ENCODE measurements around the gene SDSL. TPM values are rescaled to one million over a fixed set of nuclear protein-coding genes. Genes with fewer than 3 reads are reported as not detected.
A peak's percentile ranks its signal among the peaks of the same experiment; 100 is the strongest.

SDSL gene
- total and polyA plus RNA-seq, 5 donors from 2014 or later, result 1.8 TPM; not detected in 4

DNA sequence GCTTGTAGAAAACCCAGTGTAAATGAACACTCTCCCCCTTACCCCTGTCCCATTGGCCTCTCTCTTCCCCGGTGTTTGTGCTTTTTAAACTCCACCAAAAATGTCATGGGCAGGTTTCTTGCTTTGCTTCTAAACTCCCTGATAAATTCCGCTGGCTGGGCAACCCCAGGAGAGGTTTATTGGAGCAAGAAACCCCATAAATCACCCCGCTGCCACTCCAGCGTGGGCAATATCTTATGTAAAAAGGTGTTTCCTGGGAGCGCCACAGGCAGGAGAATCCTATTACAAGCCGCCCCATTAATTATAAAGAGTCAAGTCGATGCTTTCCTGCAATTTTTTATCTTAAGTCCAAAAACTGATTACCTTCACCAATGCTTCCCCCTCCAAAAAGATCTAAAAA, 26.7 kb downstream of the SDSL start:
- Histone ChIP-seq H3K4me3 (ENCODE audit: low read depth, low read length) (no peak overlapping the region), H3K27ac (ENCODE audit: insufficient read depth, low read length, poor library complexity, severe bottlenecking) (no peak overlapping the region), H3K4me1 (ENCODE audit: control insufficient read depth, insufficient read depth, low read length, poor library complexity, severe bottlenecking) (no peaks in the 10 kb centered on the region), H3K9me3 (ENCODE audit: control insufficient read depth in 2 of 2, low read length in 2 of 2) (no peaks in the 10 kb centered on the region), H3K36me3 (ENCODE audit: control insufficient read depth, insufficient read depth, low read length) (no peaks in the 10 kb centered on the region), H3K27me3 (ENCODE audit: control insufficient read depth, insufficient read depth, low read length) (peaks cover 5% of the 10 kb centered on the region)
- Mint-ChIP-seq H3K4me3 (no peak overlapping the region), H3K27me3 (peaks cover 27% of the 10 kb centered on the region), H3K27ac (peak overlapping the region in 1 of 3 donors; percentile 40), H3K36me3 (no peaks in the 10 kb centered on the region), H3K9me3 (peaks cover 0 to 6% (median 2%) of the 10 kb centered on the region in 7 donors), H3K4me1 (no peaks in the 10 kb centered on the region)
- ATAC-seq (ENCODE audit: low read depth in 2 of 2), result no peak
- DNase-seq, result no peak

DNA sequence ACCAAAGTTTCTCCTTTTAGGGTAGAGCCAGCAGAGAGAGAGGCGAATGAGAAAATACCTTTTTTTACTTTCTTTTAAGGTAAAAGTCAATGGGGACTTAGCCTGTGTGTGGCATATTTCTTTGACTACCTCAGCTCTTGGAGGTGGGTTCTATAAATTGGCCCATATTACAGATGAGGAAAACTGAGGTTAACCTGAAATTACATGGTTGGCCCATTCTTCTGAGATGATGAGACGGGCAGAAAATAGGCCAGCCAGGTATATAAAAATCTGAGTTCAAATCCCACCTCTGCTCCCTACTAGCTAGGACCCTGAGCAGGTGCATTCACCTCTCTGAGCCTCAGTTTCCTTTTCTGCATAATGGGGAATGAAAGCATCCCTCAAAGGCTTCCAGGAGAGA, 27.1 kb downstream of the SDSL start:
- Histone ChIP-seq H3K4me1 (ENCODE audit: control insufficient read depth, insufficient read depth, low read length, poor library complexity, severe bottlenecking) (no peaks in the 10 kb centered on the region), H3K27ac (ENCODE audit: insufficient read depth, low read length, poor library complexity, severe bottlenecking) (no peak overlapping the region), H3K9me3 (ENCODE audit: control insufficient read depth in 2 of 2, low read length in 2 of 2) (no peaks in the 10 kb centered on the region), H3K27me3 (ENCODE audit: control insufficient read depth, insufficient read depth, low read length) (peaks cover 5% of the 10 kb centered on the region), H3K4me3 (ENCODE audit: low read depth, low read length) (no peak overlapping the region), H3K36me3 (ENCODE audit: control insufficient read depth, insufficient read depth, low read length) (no peaks in the 10 kb centered on the region)
- Mint-ChIP-seq H3K27ac (no peak overlapping the region), H3K36me3 (no peaks in the 10 kb centered on the region), H3K9me3 (peaks cover 0 to 6% (median 2%) of the 10 kb centered on the region in 7 donors), H3K4me3 (no peak overlapping the region), H3K27me3 (peaks cover 30% of the 10 kb centered on the region), H3K4me1 (no peaks in the 10 kb centered on the region)
- ATAC-seq (ENCODE audit: low read depth in 2 of 2) (no peak), DNase-seq (no peak)

DNA sequence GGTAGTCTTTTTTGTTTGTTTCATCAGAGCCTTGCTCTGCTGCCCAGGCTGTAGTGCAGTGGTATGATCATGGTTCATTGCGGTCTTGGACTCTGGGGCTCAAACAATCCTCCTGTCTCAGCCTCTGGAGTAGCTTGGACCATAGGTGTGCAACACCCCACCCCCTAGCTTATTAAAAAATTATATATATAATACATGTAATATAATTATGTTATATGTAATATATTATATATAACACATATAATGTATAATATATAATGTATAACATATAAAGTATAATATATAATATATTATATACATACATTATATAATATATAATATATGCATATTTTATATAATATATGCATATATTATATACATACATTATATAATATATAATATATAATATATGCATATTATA, 27.7 kb downstream of the SDSL start:
- no peak overlapping the region for H3K4me3 Mint-ChIP-seq
- Histone ChIP-seq H3K36me3 (ENCODE audit: control insufficient read depth, insufficient read depth, low read length) (no peaks in the 10 kb centered on the region), H3K27me3 (ENCODE audit: control insufficient read depth, insufficient read depth, low read length) (peaks cover 5% of the 10 kb centered on the region), H3K9me3 (ENCODE audit: control insufficient read depth in 2 of 2, low read length in 2 of 2) (no peaks in the 10 kb centered on the region), H3K27ac (ENCODE audit: insufficient read depth, low read length, poor library complexity, severe bottlenecking) (no peak overlapping the region), H3K4me3 (ENCODE audit: low read depth, low read length) (no peak overlapping the region), H3K4me1 (ENCODE audit: control insufficient read depth, insufficient read depth, low read length, poor library complexity, severe bottlenecking) (no peaks in the 10 kb centered on the region)
- H3K27ac Mint-ChIP-seq, result no peak overlapping the region
- H3K4me1 Mint-ChIP-seq, result no peaks in the 10 kb centered on the region
- DNase-seq (no peak), ATAC-seq (ENCODE audit: low read depth in 2 of 2) (no peak)
- no peaks in the 10 kb centered on the region for H3K36me3 Mint-ChIP-seq
- H3K9me3 Mint-ChIP-seq, result peaks cover 0 to 6% (median 2%) of the 10 kb centered on the region in 7 donors
- H3K27me3 Mint-ChIP-seq, result peaks cover 30% of the 10 kb centered on the region

DNA sequence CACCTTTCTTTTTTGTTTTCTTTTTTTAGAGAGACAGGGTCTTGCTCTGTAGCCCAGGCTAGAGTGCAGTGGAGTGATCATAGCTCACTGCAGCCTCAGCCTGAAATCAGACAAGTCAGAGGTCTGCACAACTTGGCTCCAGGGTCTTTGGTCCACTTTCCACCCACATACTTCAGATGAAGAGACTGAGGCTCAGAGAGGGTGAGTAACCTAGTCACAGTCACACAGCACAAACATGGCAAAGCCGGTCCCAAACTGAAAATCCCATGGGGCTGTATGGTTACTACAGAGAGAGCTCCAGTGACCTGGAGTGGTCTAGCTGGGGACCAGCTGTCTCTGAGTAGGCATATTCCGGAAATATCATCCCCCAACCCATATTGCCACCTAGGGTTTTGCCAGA, 30.3 kb downstream of the SDSL start:
- ATAC-seq (ENCODE audit: low read depth in 2 of 2) (no peak), DNase-seq (no peak)
- Mint-ChIP-seq H3K36me3 (no peaks in the 10 kb centered on the region), H3K4me3 (no peak overlapping the region), H3K4me1 (no peaks in the 10 kb centered on the region), H3K9me3 (no peaks in the 10 kb centered on the region), H3K27ac (no peak overlapping the region), H3K27me3 (peaks cover 21% of the 10 kb centered on the region)
- Histone ChIP-seq H3K36me3 (ENCODE audit: control insufficient read depth, insufficient read depth, low read length) (no peaks in the 10 kb centered on the region), H3K27ac (ENCODE audit: insufficient read depth, low read length, poor library complexity, severe bottlenecking) (no peak overlapping the region), H3K4me3 (ENCODE audit: low read depth, low read length) (no peak overlapping the region), H3K9me3 (ENCODE audit: control insufficient read depth in 2 of 2, low read length in 2 of 2) (no peaks in the 10 kb centered on the region), H3K4me1 (ENCODE audit: control insufficient read depth, insufficient read depth, low read length, poor library complexity, severe bottlenecking) (no peaks in the 10 kb centered on the region), H3K27me3 (ENCODE audit: control insufficient read depth, insufficient read depth, low read length) (peaks cover 5% of the 10 kb centered on the region)

DNA sequence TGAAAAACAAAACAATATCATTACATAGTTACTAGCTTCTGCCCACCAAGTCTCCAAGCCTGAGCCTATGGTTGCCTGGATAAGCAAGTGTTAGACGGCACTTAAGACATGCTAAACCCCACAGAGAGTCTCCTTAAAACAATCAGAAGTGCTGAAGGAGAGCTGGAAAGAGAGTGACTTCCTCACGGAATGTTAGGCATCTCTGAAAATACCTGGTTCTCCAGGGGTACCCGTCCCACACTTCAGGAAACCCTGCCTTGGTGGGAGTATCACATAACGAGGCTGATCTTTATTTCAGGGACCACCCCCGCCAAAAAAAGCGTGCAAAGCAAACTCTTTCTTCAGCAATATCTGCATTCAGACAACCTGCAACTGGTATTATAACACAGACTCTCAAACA, 31.1 kb downstream of the SDSL start:
- no peak for DNase-seq
- no peaks in the 10 kb centered on the region for H3K4me1 ChIP-seq (ENCODE audit: control insufficient read depth, insufficient read depth, low read length, poor library complexity, severe bottlenecking)
- no peaks in the 10 kb centered on the region for H3K9me3 ChIP-seq (ENCODE audit: control insufficient read depth in 2 of 2, low read length in 2 of 2)
- Mint-ChIP-seq H3K36me3 (no peaks in the 10 kb centered on the region), H3K9me3 (no peaks in the 10 kb centered on the region), H3K4me1 (no peaks in the 10 kb centered on the region), H3K4me3 (no peak overlapping the region), H3K27me3 (peaks cover 18% of the 10 kb centered on the region), H3K27ac (no peak overlapping the region)
- no peaks in the 10 kb centered on the region for H3K36me3 ChIP-seq (ENCODE audit: control insufficient read depth, insufficient read depth, low read length)
- H3K4me3 ChIP-seq (ENCODE audit: low read depth, low read length), result no peak overlapping the region
- H3K27ac ChIP-seq (ENCODE audit: insufficient read depth, low read length, poor library complexity, severe bottlenecking), result no peak overlapping the region
- no peak for ATAC-seq (ENCODE audit: low read depth in 2 of 2)
- H3K27me3 ChIP-seq (ENCODE audit: control insufficient read depth, insufficient read depth, low read length), result peaks cover 5% of the 10 kb centered on the region

DNA sequence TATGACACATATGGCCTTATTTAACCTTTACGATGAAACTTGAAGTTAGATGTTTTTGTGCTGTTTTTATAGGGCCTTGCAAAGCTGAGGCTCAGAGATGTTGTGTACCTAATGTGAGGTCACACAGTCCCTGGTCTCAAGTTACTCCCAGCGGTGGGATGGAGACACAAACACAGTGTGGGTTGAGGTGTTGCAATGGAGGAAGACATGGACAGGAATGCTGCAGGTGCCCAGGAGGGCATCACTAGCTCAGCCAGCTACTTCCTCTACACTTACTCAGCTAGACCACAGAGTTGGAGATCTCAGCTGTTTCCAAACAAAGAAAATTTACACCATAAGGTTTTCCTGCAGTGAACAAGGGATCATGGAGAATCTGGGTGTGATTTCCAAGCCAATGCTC, 34.0 kb downstream of the SDSL start:
- Mint-ChIP-seq H3K4me3 (no peak overlapping the region), H3K27ac (no peak overlapping the region), H3K9me3 (peaks cover 0 to 2% (median 0%) of the 10 kb centered on the region in 7 donors), H3K27me3 (peaks cover 16% of the 10 kb centered on the region), H3K36me3 (no peaks in the 10 kb centered on the region), H3K4me1 (no peaks in the 10 kb centered on the region)
- Histone ChIP-seq H3K9me3 (ENCODE audit: control insufficient read depth in 2 of 2, low read length in 2 of 2) (no peaks in the 10 kb centered on the region), H3K27me3 (ENCODE audit: control insufficient read depth, insufficient read depth, low read length) (peaks cover 8% of the 10 kb centered on the region), H3K36me3 (ENCODE audit: control insufficient read depth, insufficient read depth, low read length) (no peaks in the 10 kb centered on the region), H3K4me1 (ENCODE audit: control insufficient read depth, insufficient read depth, low read length, poor library complexity, severe bottlenecking) (no peaks in the 10 kb centered on the region), H3K27ac (ENCODE audit: insufficient read depth, low read length, poor library complexity, severe bottlenecking) (no peak overlapping the region), H3K4me3 (ENCODE audit: low read depth, low read length) (no peak overlapping the region)
- no peak for DNase-seq
- no peak for ATAC-seq (ENCODE audit: low read depth in 2 of 2)

DNA sequence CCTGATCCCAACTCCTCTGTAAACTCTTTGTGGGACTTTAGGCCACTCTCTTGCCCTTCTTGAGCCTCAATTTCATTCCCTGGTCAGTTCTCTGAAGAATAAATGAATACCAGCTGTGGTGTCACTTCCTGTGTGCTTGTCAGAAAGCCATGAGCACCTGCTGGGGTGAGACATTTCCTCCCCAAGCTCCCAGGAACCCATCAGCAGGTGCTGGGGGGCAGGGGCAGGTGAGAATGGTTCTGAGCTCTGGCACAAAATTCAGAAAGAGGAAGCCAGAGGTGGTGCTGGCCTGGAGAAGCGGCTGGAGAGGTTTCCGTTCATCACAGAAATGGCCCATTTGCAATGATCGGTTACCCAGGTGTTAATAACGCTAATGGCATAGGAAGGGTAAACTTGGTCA, 34.6 kb downstream of the SDSL start:
- ATAC-seq (ENCODE audit: low read depth in 2 of 2) (no peak), DNase-seq (no peak)
- peaks cover 13% of the 10 kb centered on the region for H3K27me3 ChIP-seq (ENCODE audit: control insufficient read depth, insufficient read depth, low read length)
- Mint-ChIP-seq H3K9me3 (peaks cover 0 to 2% (median 0%) of the 10 kb centered on the region in 7 donors), H3K27ac (no peak overlapping the region), H3K27me3 (peaks cover 16% of the 10 kb centered on the region), H3K36me3 (no peaks in the 10 kb centered on the region), H3K4me3 (no peak overlapping the region), H3K4me1 (no peaks in the 10 kb centered on the region)
- no peaks in the 10 kb centered on the region for H3K4me1 ChIP-seq (ENCODE audit: control insufficient read depth, insufficient read depth, low read length, poor library complexity, severe bottlenecking)
- H3K27ac ChIP-seq (ENCODE audit: insufficient read depth, low read length, poor library complexity, severe bottlenecking), result no peak overlapping the region
- no peaks in the 10 kb centered on the region for H3K36me3 ChIP-seq (ENCODE audit: control insufficient read depth, insufficient read depth, low read length)
- H3K4me3 ChIP-seq (ENCODE audit: low read depth, low read length), result no peak overlapping the region
- H3K9me3 ChIP-seq (ENCODE audit: control insufficient read depth in 2 of 2, low read length in 2 of 2), result no peaks in the 10 kb centered on the region

DNA sequence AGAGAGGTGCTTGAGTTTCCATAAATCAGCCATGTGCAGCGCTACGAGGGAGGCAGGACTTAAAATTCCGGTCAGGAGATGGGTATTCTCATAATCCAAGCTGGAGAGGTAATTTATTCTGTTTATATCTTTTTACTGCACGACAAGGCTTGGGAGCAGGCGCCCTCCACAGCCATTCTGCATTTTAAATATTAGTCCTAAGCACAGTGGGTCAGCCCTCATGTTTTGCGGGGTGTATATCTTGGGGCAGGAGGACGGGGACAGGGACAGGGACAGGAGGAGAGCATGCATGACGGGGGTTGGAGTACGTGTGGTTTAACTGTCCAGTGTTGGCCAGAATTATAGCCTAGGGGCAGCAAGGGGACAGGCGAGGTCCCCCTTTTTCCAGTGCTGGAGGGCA, 35.0 kb downstream of the SDSL start:
- Histone ChIP-seq H3K9me3 (ENCODE audit: control insufficient read depth in 2 of 2, low read length in 2 of 2) (no peaks in the 10 kb centered on the region), H3K36me3 (ENCODE audit: control insufficient read depth, insufficient read depth, low read length) (no peaks in the 10 kb centered on the region), H3K4me1 (ENCODE audit: control insufficient read depth, insufficient read depth, low read length, poor library complexity, severe bottlenecking) (no peaks in the 10 kb centered on the region), H3K27ac (ENCODE audit: insufficient read depth, low read length, poor library complexity, severe bottlenecking) (no peak overlapping the region), H3K4me3 (ENCODE audit: low read depth, low read length) (no peak overlapping the region), H3K27me3 (ENCODE audit: control insufficient read depth, insufficient read depth, low read length) (peaks cover 13% of the 10 kb centered on the region)
- no peak for DNase-seq
- Mint-ChIP-seq H3K9me3 (peaks cover 0 to 2% (median 0%) of the 10 kb centered on the region in 7 donors), H3K36me3 (no peaks in the 10 kb centered on the region), H3K4me1 (peaks cover 0 to 3% (median under 1%) of the 10 kb centered on the region in 4 donors), H3K27ac (no peak overlapping the region), H3K4me3 (no peak overlapping the region), H3K27me3 (peaks cover 18% of the 10 kb centered on the region)
- ATAC-seq (ENCODE audit: low read depth in 2 of 2), result no peak
